Smooth muscle cell (in vitro differentiated cells): ENCODE results near the gene CD63. TPM values are rescaled to one million over a fixed set of nuclear protein-coding genes. Genes with fewer than 3 reads are reported as not detected.

Source experiments
- DNase-seq: peaks from one replicate; lab custom pipeline; 2025; ENCODE audit not compliant: unreplicated experiment; lab: John Stamatoyannopoulos, UW
- H2AFZ ChIP-seq: fragments of 200-600 bp; sonication (generic); 2 replicates; pipeline ENCODE4 v1.6.0; 2016; ENCODE audit warnings: antibody characterized with exemption, low read depth, mild to moderate bottlenecking
- H3F3A ChIP-seq: fragments of 200-600 bp; sonication (generic); 2 replicates; pipeline ENCODE4 v1.6.0; 2017; ENCODE audit warnings: antibody characterized with exemption, low read depth
- H3K27ac ChIP-seq: fragments of 200-600 bp; sonication (generic); 2 replicates; pipeline ENCODE4 v1.5.1; 2016; ENCODE audit warnings: low read depth, mild to moderate bottlenecking
- H3K27me3 ChIP-seq: fragments of 200-600 bp; sonication (generic); 2 replicates; pipeline ENCODE4 v1.6.1; 2016; ENCODE audit warnings: low read depth, mild to moderate bottlenecking
- H3K36me3 ChIP-seq: fragments of 200-600 bp; sonication (generic); 2 replicates; pipeline ENCODE4 v1.5.1; 2016; ENCODE audit warnings: low read depth
- H3K4me1 ChIP-seq: fragments of 200-600 bp; sonication (generic); 2 replicates; pipeline ENCODE4 v1.5.1; 2016; ENCODE audit warnings: low read depth
- H3K4me2 ChIP-seq: fragments of 200-600 bp; sonication (generic); 2 replicates; pipeline ENCODE4 v1.6.0; 2016; ENCODE audit warnings: mild to moderate bottlenecking
- H3K4me3 ChIP-seq: fragments of 200-600 bp; sonication (generic); 2 replicates; pipeline ENCODE4 v1.5.1; 2016; ENCODE audit warnings: mild to moderate bottlenecking
- H3K79me2 ChIP-seq: fragments of 200-600 bp; sonication (generic); 2 replicates; pipeline ENCODE4 v1.6.0; 2016; ENCODE audit warnings: low read depth, mild to moderate bottlenecking
- H3K9ac ChIP-seq: fragments of 200-600 bp; sonication (generic); 2 replicates; pipeline ENCODE4 v1.6.0; 2016; ENCODE audit warnings: low read depth
- H3K9me3 ChIP-seq: fragments of 200-600 bp; sonication (generic); replicated peaks from 2 replicates; pipeline ENCODE4 v1.5.1; 2016; ENCODE audit warnings: low read depth
- H4K20me1 ChIP-seq: fragments of 200-600 bp; sonication (generic); 2 replicates; pipeline ENCODE4 v1.6.0; 2016; ENCODE audit warnings: low read depth
- CTCF ChIP-seq: fragments of 200-600 bp; sonication (generic); IDR thresholded peaks from 2 replicates; pipeline ENCODE4 v1.5.1; 2017; ENCODE audit warnings: borderline replicate concordance, mild to moderate bottlenecking, antibody characterized with exemption; ENCODE audit not compliant: insufficient read depth, poor library complexity, severe bottlenecking
- WGBS: methylation state at CpG from one replicate; pipeline ENCODE4 v1.1.7; 2016; ENCODE audit warnings: low lambda C conversion rate; 5-methylcytosine and 5-hydroxymethylcytosine counted together
- polyA plus RNA-seq: library from polyadenylated mRNA; unstranded; fragments of >200 nt; fragmentation: Nextera tagmentation; extraction: Ambion mirVana; gene quantifications from 2 replicates; pipeline ENCODE4 v1.2.1, GENCODE V29; 2016
- total RNA-seq: library from RNA; depleted of rRNA; stranded (reverse); fragments of >200 nt; gene quantifications from 2 replicates; pipeline ENCODE4 v1.2.3, GENCODE V29; 2014

CD63 gene
- total and polyA plus RNA-seq, 2 experiments from 2014 or later: 1,107 to 2,317 TPM

DNA sequence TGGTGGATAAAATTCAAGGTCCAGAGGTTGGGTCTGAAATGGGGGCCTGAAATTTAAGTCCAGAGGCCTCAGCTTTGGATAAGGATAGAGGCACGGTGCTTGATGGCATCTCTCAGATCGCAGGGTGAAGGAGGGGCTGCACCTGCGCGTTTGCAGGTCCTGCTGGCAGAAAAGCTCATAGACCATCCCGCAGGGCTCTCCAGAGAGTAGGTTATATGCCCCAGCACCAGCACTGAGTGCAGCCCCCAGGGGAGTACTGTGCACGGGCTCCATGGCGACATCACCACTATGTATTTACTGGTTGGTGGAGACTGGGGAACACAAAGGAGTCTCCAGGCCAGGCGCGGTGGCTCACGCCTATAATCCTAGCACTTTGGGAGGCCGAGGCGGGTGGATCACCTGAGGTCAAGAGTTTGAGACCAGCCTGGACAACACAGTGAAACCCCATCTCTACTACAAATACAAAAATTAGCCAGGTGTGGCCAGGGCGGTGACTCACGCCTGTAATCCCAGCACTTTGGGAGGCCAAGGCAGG is 4.3 kb upstream of the CD63 start:
- TF ChIP-seq CTCF: no peak
- Histone ChIP-seq H3K9me3 (no peaks in the 10 kb centered on the region), H3K79me2 (peaks cover 21% of the 10 kb centered on the region), H3K4me3 (no peak overlapping the region), H3K4me1 (peaks cover 20% of the 10 kb centered on the region), H3F3A (peaks cover 25% of the 10 kb centered on the region), H3K27me3 (no peaks in the 10 kb centered on the region), H3K27ac (no peak overlapping the region), H3K4me2 (no peak overlapping the region), H3K9ac (no peak overlapping the region), H2AFZ (no peak overlapping the region), H3K36me3 (no peaks in the 10 kb centered on the region), H4K20me1 (peaks cover 3% of the 10 kb centered on the region)
- WGBS: 93% methylated on average over 14 of the region's 14 CpGs
- DNase-seq: no peak

DNA sequence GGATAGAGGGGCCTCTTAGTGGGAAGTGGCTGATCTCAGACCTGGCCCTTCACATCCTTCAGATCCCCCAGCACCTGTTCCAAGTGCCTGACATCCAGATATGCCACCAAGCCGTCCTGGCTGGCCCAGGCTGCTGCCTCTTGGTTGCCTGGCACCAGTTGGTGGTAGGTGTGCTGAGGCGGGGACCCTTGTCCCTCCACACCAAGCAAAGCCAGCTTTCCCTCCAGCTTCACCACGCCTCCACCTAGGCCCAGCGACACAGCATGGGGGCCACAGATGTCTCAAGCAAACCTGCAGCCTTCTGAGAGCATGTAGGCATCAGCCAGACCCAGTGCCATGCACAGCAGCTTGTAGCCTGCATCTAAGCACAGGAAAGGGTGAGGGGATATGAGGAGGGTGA is 3.5 kb upstream of the CD63 start:
- peaks cover 18% of the 10 kb centered on the region for H3F3A ChIP-seq
- DNase-seq: no peak
- WGBS: 86% methylated on average over 4 of the region's 4 CpGs
- TF ChIP-seq CTCF: no peak
- H3K27ac ChIP-seq: no peak overlapping the region
- H3K4me1 ChIP-seq: peaks cover 17% of the 10 kb centered on the region
- H3K27me3 ChIP-seq: no peaks in the 10 kb centered on the region
- no peak overlapping the region for H3K4me3 ChIP-seq
- H3K4me2 ChIP-seq: no peak overlapping the region
- H3K36me3 ChIP-seq: no peaks in the 10 kb centered on the region
- H4K20me1 ChIP-seq: peaks cover 11% of the 10 kb centered on the region
- H3K79me2 ChIP-seq: peaks cover 29% of the 10 kb centered on the region
- H2AFZ ChIP-seq: no peak overlapping the region
- H3K9me3 ChIP-seq: no peaks in the 10 kb centered on the region
- no peak overlapping the region for H3K9ac ChIP-seq

DNA sequence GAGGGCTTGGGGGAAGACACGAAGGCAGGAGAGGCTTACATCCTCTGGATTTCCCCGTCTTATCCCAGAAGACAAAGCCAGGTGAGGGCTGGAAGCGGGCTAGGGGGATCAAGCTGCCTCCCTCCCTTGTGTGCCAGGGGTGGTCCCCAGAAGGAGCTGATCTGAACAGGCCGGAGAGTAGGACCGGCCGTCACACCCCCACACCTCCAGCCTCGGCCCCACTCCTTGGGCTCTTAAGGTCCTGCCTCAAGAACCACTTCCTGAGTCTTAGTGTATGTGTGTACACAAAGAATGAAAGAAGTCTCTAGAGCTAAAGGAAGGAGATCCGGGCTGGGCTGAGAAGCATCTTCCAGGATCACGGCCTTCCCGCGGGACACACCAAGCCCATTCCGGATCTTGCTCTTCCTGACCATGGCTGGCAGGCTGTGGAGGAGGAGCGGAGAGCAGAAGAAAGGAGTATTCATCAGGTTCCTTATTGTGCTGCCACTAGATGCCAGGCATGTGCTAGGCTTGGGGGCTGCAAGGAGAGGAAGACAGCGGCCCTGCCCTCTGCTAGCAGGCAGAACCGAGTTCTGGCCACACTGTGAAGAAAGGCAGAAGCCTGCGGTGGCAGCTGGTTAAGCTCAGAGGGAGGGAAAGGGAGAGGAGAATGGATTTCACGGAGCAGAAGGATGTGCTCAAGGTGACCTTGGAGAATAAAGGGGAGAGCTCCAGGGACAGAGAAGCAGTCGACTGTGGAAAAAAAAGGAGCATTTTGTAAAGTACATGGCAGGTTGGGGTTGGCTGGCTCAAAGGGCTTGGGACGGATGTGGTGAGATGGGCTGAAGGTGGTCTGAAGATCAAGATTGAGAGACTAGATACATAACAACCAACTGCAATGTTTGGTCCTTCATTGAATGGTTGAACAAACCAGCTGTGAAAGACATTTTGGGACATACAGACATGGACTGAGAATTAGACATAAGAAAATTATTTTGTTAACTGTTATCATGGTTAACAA is 1.3 kb upstream of the CD63 start:
- Histone ChIP-seq H3K9ac (peak overlapping the region; percentile 94), H3K36me3 (peaks cover 3% of the 10 kb centered on the region), H3K27ac (peak overlapping the region; percentile 98), H3K4me1 (peaks cover 17% of the 10 kb centered on the region), H3K27me3 (no peaks in the 10 kb centered on the region), H2AFZ (no peak overlapping the region), H4K20me1 (peaks cover 33% of the 10 kb centered on the region), H3K9me3 (no peaks in the 10 kb centered on the region), H3F3A (peaks cover 33% of the 10 kb centered on the region), H3K79me2 (peaks cover 46% of the 10 kb centered on the region), H3K4me3 (peak overlapping the region; percentile 97), H3K4me2 (peak overlapping the region; percentile 93)
- 13% methylated on average over 19 of the region's 19 CpGs for WGBS
- DNase-seq: no peak
- no peak for TF ChIP-seq CTCF
